NCI-H82 (cell line): ENCODE results near the gene TMEM269.
"Not testable (repeated sequence)": the region's sequence is repeated elsewhere in the genome, so short reads cannot be mapped to it uniquely, and the experiment has no call there.

Experiments
- DNase-seq: peaks from one replicate; lab custom pipeline; 2025; lab: John Stamatoyannopoulos, UW

The TMEM269 gene

GRCh38 chr1:42776502-42776901 is 8.3 kb upstream of the TMEM269 start:
- no peak for DNase-seq

GRCh38 chr1:42777852-42778251 is 6.9 kb upstream of the TMEM269 start:
- DNase-seq, result peak; percentile 91

- no peak for DNase-seq
Observed at GRCh38 chr1:42779725-42780124, 5.1 kb upstream of the TMEM269 start.

GRCh38 chr1:42780176-42780575 is 4.6 kb upstream of the TMEM269 start:
- DNase-seq, result no peak

GRCh38 chr1:42783092-42783491 is 1.7 kb upstream of the TMEM269 start:
- no peak for DNase-seq

- no peak for DNase-seq
Observed at GRCh38 chr1:42784547-42784945, 245 bp upstream of the TMEM269 start.

- DNase-seq, result no peak
Observed at GRCh38 chr1:42786097-42786496, 1.3 kb downstream of the TMEM269 start.

- DNase-seq, result peak; percentile 88
Observed at GRCh38 chr1:42788021-42788420, 3.2 kb downstream of the TMEM269 start.

- DNase-seq, result no peak
Observed at GRCh38 chr1:42793824-42794223, 9.0 kb downstream of the TMEM269 start.

GRCh38 chr1:42797414-42797813 is 12.6 kb downstream of the TMEM269 start:
- no peak for DNase-seq

- no peak for DNase-seq
Observed at GRCh38 chr1:42797979-42798378, 13.2 kb downstream of the TMEM269 start.

- no peak for DNase-seq
Observed at GRCh38 chr1:42801832-42802473, 17.2 kb downstream of the TMEM269 start.

GRCh38 chr1:42806171-42806570 is 21.4 kb downstream of the TMEM269 start:
- peak; percentile 52 for DNase-seq

- DNase-seq, result no peak
Observed at GRCh38 chr1:42806593-42806992, 21.8 kb downstream of the TMEM269 start.

- peak; percentile 98 for DNase-seq
Observed at GRCh38 chr1:42807056-42807668, 22.4 kb downstream of the TMEM269 start.

- DNase-seq, result not testable (repeated sequence)
Observed at GRCh38 chr1:42814815-42815214, 30.0 kb downstream of the TMEM269 start.

GRCh38 chr1:42815941-42816584 is 31.3 kb downstream of the TMEM269 start:
- DNase-seq, result peak; percentile 72

GRCh38 chr1:42816585-42817439 is 32.0 kb downstream of the TMEM269 start, which contains the start of the genes ERMAP and SVBP:
TSS of gene ERMAP (plus strand) at chr1:42817122. CDS start at chr1:42830449, 13,327 bp downstream.
TSS of gene SVBP (minus strand) at chr1:42817397. CDS start at chr1:42816544, 853 bp downstream.
- DNase-seq, result peak; percentile 95

- DNase-seq, result no peak
Observed at GRCh38 chr1:42817440-42817767, 32.6 kb downstream of the TMEM269 start.

GRCh38 chr1:42817976-42818375 is 33.2 kb downstream of the TMEM269 start:
- no peak for DNase-seq

- DNase-seq, result no peak
Observed at GRCh38 chr1:42820813-42821212, 36.0 kb downstream of the TMEM269 start.

GRCh38 chr1:42821690-42822089 is 36.9 kb downstream of the TMEM269 start:
- no peak for DNase-seq
